ENCODE data around the gene TECTA. TPM values are rescaled to one million over a fixed set of nuclear protein-coding genes. Genes with fewer than 3 reads are reported as not detected.
"Not testable (repeated sequence)": the region's sequence is repeated elsewhere in the genome, so short reads cannot be mapped to it uniquely, and the experiment has no call there.

The TECTA gene
- total RNA-seq, 4 donors from 2014 or later = 0.38 TPM; not detected in 3

GRCh38 chr11:121231576-121232278 lies 130.7 kb downstream of the TECTA start:
- H3K9me3 ChIP-seq = no peaks in the 10 kb centered on the region
- no peak overlapping the region for H3K27ac ChIP-seq
- WGBS, 2 donors = 85 to 93% methylated on average over 7 to 8 of the region's 8 CpGs
- no peak for DNase-seq
- H3K4me3 ChIP-seq = no peak overlapping the region
- peaks cover 5 to 9% (median 6%) of the 10 kb centered on the region in 3 donors for H3K4me1 ChIP-seq
- peaks cover 0 to 24% (median 0%) of the 10 kb centered on the region in 4 donors for H3K27me3 ChIP-seq
- TF ChIP-seq POLR2A (IDR thresholded peaks at IDR 0.05) (no peak), CTCF (IDR thresholded peaks at IDR 0.05) (no peak)
- H3K36me3 ChIP-seq = no peaks in the 10 kb centered on the region
- intact Hi-C loops (cut with DNase I) = no loop called here

GRCh38 chr11:121235057-121235456 lies 134.0 kb downstream of the TECTA start:
- DNase-seq = no peak
- TF ChIP-seq CTCF (IDR thresholded peaks at IDR 0.05) = no peak
- TF ChIP-seq POLR2A (IDR thresholded peaks at IDR 0.05) = no peak
- H3K9me3 ChIP-seq = no peaks in the 10 kb centered on the region
- no peak overlapping the region for H3K4me3 ChIP-seq
- peaks cover 0 to 24% (median 0%) of the 10 kb centered on the region in 4 donors for H3K27me3 ChIP-seq
- 78 to 92% methylated on average over 3 of the region's 3 CpGs for WGBS, 2 donors
- intact Hi-C loops (cut with DNase I) = no loop called here
- H3K36me3 ChIP-seq = no peaks in the 10 kb centered on the region
- peaks cover 5 to 31% (median 16%) of the 10 kb centered on the region in 3 donors for H3K4me1 ChIP-seq
- H3K27ac ChIP-seq = no peak overlapping the region

- DNase-seq = no peak
- WGBS, 2 donors = 48 to 59% methylated on average over 14 of the region's 15 CpGs
- no peak for TF ChIP-seq POLR2A (IDR thresholded peaks at IDR 0.05)
- TF ChIP-seq CTCF (IDR thresholded peaks at IDR 0.05) = no peak
- Histone ChIP-seq H3K36me3 (no peaks in the 10 kb centered on the region), H3K27me3 (peaks cover 0 to 21% (median 0%) of the 10 kb centered on the region in 4 donors), H3K9me3 (no peaks in the 10 kb centered on the region), H3K4me3 (no peak overlapping the region), H3K27ac (no peak overlapping the region), H3K4me1 (peaks cover 5 to 44% (median 21%) of the 10 kb centered on the region in 3 donors)
- intact Hi-C loops (cut with DNase I) = no loop called here
Observed at GRCh38 chr11:121236115-121237001, 135.3 kb downstream of the TECTA start.

GRCh38 chr11:121237247-121237646 lies 136.2 kb downstream of the TECTA start:
- Histone ChIP-seq H3K27me3 (peaks cover 0 to 28% (median 0%) of the 10 kb centered on the region in 4 donors), H3K4me1 (peaks cover 5 to 49% (median 24%) of the 10 kb centered on the region in 3 donors)
- 63 to 79% methylated on average over 6 of the region's 6 CpGs for WGBS, 2 donors
- H3K36me3 ChIP-seq; H3K27ac ChIP-seq; intact Hi-C loops (cut with DNase I); H3K4me3 ChIP-seq; DNase-seq; H3K9me3 ChIP-seq: not testable (repeated sequence)

- no peak overlapping the region for H3K4me3 ChIP-seq
- H3K4me1 ChIP-seq = peaks cover 5 to 49% (median 24%) of the 10 kb centered on the region in 3 donors
- TF ChIP-seq POLR2A (IDR thresholded peaks at IDR 0.05) (no peak), CTCF (IDR thresholded peaks at IDR 0.05) (no peak)
- intact Hi-C loops (cut with DNase I) = no loop called here
- no peaks in the 10 kb centered on the region for H3K36me3 ChIP-seq
- H3K27me3 ChIP-seq = peaks cover 0 to 28% (median 0%) of the 10 kb centered on the region in 4 donors
- DNase-seq = no peak
- WGBS, 2 donors = 48 to 51% methylated on average over 5 to 9 of the region's 12 CpGs
- no peak overlapping the region for H3K27ac ChIP-seq
- H3K9me3 ChIP-seq = no peaks in the 10 kb centered on the region
Observed at GRCh38 chr11:121237686-121238658, 136.9 kb downstream of the TECTA start.
